Left lung (tissue), 10 donors: ENCODE results near the gene TRAPPC10. TPM values are rescaled to one million over a fixed set of nuclear protein-coding genes. Genes with fewer than 3 reads are reported as not detected.

Source experiments
- ATAC-seq: fragments of 200-7000 bp; cut with Tn5 transposase; one replicate; pipeline ENCODE4 v1.9.1; 2020; ENCODE audit warnings: moderate library complexity
- DNase-seq, 4 donors: peaks; one replicate each; pipeline ENCODE4 v3.0.0-alpha.2; 2013 to 2020
- H3K27ac ChIP-seq, 2 donors: fragments of 200-600 bp; sonication (generic) in 1 of 2; one replicate each; pipeline versions ENCODE4 v1.5.0 to v1.8.0; 2020 to 2021
- H3K27me3 ChIP-seq, 2 donors: fragments of 200-600 bp; sonication (generic) in 1 of 2; one replicate each; pipeline versions ENCODE4 v1.5.0 to v1.8.0; 2020 to 2021
- H3K36me3 ChIP-seq, 2 donors: fragments of 200-600 bp; sonication (generic) in 1 of 2; one replicate each; pipeline versions ENCODE4 v1.5.0 to v1.8.0; 2020 to 2021
- H3K4me1 ChIP-seq, 2 donors: fragments of 200-600 bp; one replicate each; pipeline ENCODE4 v1.8.0; 2021
- H3K4me3 ChIP-seq, 2 donors: fragments of 200-600 bp; sonication (generic) in 1 of 2; one replicate each; pipeline versions ENCODE4 v1.5.0 to v1.8.0; 2020 to 2021; ENCODE audit warnings: mild to moderate bottlenecking in 1 of 2
- H3K9me3 ChIP-seq, 2 donors: fragments of 200-600 bp; sonication (generic) in 1 of 2; one replicate each; pipeline versions ENCODE4 v1.5.0 to v1.8.0; 2020 to 2021
- intact Hi-C, 2 donors: fragments of 100-400 bp; cut with DNase I; formaldehyde crosslinking; loops; one replicate each; pipeline versions ENCODE4 v1.11.2 to v1.14.2; 2022
- polyA plus RNA-seq, 6 donors: library from polyadenylated mRNA; unstranded; fragments of 120-200 nt; gene quantifications; one replicate each; pipeline ENCODE4 v1.2.1, GENCODE V29; 2013; ENCODE audit not compliant: insufficient read length in 6 of 6
- total RNA-seq, 2 donors: library from RNA; stranded (reverse); fragmentation: NEBNext Ultra II Directional; extraction: Animal tissue kit (Norgen Biotek cat#: 25700); gene quantifications; one replicate each; pipeline ENCODE4 v1.2.1, GENCODE V29; 2021
- TF ChIP-seq, protein P1 (sequence below), 2 donors: fragments of 200-600 bp; sonication (generic) in 1 of 2; IDR thresholded peaks; one replicate each; pipeline versions ENCODE4 v1.5.0 to v1.8.0; 2021; ENCODE audit warnings: antibody characterized with exemption in 2 of 2
- donor health status: DM: no; HTN: yes; CAD: no.
- donor health status: DM: no; HTN: no; CAD: no.

Gene TRAPPC10
- total and polyA plus RNA-seq, 8 donors, result 26.6 to 43.5 (median 29.1) TPM

DNA sequence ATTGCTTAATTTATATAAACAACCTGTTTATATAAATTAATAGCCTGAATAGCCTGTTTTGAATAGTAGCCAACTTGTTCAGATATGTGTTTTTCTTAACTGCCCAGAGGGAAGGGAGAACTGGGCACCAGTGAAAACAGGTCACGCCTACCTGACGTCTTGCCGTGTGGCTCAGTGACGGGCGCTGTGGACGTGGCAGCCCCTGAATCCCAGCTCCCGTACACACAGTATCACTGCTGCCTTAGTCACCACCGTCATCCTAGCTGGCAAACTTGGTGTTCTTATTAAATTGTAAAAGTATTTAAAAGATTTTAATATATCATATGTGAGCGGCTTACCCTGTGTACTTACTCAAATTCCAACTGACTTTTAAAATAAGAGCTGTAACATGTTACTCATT lies 35.4 kb upstream of the TRAPPC10 start:
- intact Hi-C loops, result loop anchor here in 1 of 2 donors (5.0 kb wide), 1 partner anchor 164 kb away; no protein-coding TSS in a partner anchor

DNA sequence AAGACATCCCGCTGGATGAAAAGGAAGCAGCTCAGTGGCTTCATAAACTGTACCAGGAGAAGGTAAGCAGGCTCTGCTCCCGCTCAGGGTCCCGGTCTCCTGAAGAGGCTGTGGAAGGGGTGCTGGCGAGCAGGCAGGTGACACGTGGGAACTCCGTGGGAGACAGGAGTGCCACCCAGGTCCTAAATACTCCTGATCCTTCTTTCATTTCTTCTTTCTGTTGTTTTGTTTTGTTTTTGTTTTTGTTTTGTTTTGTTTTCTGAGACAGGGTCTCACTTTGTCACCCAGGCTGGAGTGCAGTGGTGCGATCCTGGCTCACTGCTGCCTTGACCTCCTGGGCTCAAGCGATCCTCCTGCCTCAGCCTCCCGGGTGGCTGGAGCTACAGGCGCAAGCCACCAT lies 34.0 kb upstream of the TRAPPC10 start:
- peaks cover 3 to 5% of the 10 kb centered on the region in 2 donors for H3K4me1 ChIP-seq
- intact Hi-C loops, result loop anchor here in 1 of 2 donors (5.0 kb wide), 1 partner anchor 166 kb away; no protein-coding TSS in a partner anchor
- H3K27ac ChIP-seq, result no peak overlapping the region
- no peak overlapping the region for H3K4me3 ChIP-seq
- no peaks in the 10 kb centered on the region for H3K9me3 ChIP-seq
- DNase-seq, result peak in 1 of 4 donors; percentile 32
- ATAC-seq, result no peak
- TF ChIP-seq, protein P1, sequence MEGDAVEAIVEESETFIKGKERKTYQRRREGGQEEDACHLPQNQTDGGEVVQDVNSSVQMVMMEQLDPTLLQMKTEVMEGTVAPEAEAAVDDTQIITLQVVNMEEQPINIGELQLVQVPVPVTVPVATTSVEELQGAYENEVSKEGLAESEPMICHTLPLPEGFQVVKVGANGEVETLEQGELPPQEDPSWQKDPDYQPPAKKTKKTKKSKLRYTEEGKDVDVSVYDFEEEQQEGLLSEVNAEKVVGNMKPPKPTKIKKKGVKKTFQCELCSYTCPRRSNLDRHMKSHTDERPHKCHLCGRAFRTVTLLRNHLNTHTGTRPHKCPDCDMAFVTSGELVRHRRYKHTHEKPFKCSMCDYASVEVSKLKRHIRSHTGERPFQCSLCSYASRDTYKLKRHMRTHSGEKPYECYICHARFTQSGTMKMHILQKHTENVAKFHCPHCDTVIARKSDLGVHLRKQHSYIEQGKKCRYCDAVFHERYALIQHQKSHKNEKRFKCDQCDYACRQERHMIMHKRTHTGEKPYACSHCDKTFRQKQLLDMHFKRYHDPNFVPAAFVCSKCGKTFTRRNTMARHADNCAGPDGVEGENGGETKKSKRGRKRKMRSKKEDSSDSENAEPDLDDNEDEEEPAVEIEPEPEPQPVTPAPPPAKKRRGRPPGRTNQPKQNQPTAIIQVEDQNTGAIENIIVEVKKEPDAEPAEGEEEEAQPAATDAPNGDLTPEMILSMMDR (IDR thresholded peaks at IDR 0.05), result no peak
- H3K36me3 ChIP-seq, result peaks cover 0 to 68% of the 10 kb centered on the region in 2 donors
- H3K27me3 ChIP-seq, result no peaks in the 10 kb centered on the region

More for the DNA sequence above, 35.4 kb upstream of the TRAPPC10 start:
- no peak for ATAC-seq
- no peaks in the 10 kb centered on the region for H3K27me3 ChIP-seq
- no peak overlapping the region for H3K4me3 ChIP-seq
- H3K27ac ChIP-seq, result no peak overlapping the region
- TF ChIP-seq, protein P1 (IDR thresholded peaks at IDR 0.05), result no peak
- no peak for DNase-seq
- H3K36me3 ChIP-seq, result peaks cover 0 to 68% of the 10 kb centered on the region in 2 donors
- no peaks in the 10 kb centered on the region for H3K9me3 ChIP-seq
- peaks cover 5 to 12% of the 10 kb centered on the region in 2 donors for H3K4me1 ChIP-seq

DNA sequence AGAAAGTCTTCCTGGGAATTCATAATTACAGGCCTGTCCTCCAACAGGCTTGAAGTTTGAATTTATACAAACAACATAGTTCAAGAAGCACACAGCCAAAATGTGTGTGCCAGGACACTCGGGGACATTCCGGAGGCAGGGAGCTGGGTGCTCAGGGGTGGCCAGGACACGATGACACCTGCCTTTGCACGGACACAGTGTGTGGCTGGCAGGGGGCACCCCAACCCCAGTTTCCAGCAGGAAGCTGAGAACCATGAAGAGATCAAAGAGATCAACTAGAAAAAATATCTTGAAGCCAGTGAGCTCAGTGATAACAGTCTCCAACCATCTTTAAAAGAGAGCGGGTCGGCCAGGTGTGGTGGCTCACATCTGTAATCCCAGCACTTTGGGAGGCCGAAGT lies 32.5 kb upstream of the TRAPPC10 start:
- Histone ChIP-seq H3K27ac (no peak overlapping the region), H3K27me3 (no peaks in the 10 kb centered on the region), H3K4me1 (peaks cover 0 to 5% of the 10 kb centered on the region in 2 donors), H3K4me3 (no peak overlapping the region), H3K36me3 (peaks cover 0 to 73% of the 10 kb centered on the region in 2 donors), H3K9me3 (no peaks in the 10 kb centered on the region)
- DNase-seq (peak in 1 of 4 donors; percentile 52), ATAC-seq (no peak)
- TF ChIP-seq, protein P1 (IDR thresholded peaks at IDR 0.05), result no peak
- intact Hi-C loops, result loop anchor here in 1 of 2 donors (5.0 kb wide), 1 partner anchor 167 kb away; no protein-coding TSS in a partner anchor

DNA sequence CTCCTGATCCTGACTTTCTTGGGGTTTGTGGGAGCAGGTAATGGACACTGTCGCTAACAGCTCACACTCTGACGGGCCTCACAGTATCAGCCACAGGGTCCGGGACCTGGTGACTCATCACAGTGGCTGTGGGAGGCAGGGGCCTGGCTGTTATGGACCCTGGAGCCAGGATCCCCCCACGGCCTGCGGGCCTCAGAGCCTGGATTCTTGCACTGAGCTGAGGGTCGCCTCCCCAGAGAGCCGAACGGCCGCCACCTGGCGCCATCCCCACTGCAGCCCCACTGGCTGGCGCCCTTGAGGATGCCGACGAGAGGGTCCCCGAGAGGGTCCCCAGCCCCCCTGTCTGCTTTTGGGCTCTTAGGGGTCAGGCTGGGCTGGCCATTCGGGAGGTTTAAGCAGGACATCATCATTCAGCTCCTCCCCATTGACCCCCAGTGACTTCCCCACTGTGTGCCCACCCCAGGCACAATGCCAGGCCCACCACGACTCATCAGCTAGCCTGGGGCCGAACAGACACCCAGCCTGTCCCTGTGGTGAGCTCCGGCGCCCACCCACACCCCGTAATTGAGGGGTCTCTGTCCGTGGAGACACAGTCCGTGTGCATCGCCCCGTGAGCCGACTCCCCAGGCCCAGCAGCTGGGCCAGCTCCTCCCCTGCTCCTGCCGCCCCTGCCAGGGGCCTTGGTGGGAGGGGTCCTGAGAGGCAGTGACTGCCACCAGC lies 30.8 kb upstream of the TRAPPC10 start:
- Histone ChIP-seq H3K27ac (no peak overlapping the region), H3K27me3 (peaks cover 0 to 8% of the 10 kb centered on the region in 2 donors), H3K4me3 (no peak overlapping the region), H3K4me1 (no peaks in the 10 kb centered on the region), H3K9me3 (no peaks in the 10 kb centered on the region), H3K36me3 (peaks cover 0 to 73% of the 10 kb centered on the region in 2 donors)
- intact Hi-C loops, result no loop called here
- TF ChIP-seq, protein P1 (IDR thresholded peaks at IDR 0.05), result no peak
- ATAC-seq, result no peak
- DNase-seq, result peak in 1 of 4 donors; percentile 66

DNA sequence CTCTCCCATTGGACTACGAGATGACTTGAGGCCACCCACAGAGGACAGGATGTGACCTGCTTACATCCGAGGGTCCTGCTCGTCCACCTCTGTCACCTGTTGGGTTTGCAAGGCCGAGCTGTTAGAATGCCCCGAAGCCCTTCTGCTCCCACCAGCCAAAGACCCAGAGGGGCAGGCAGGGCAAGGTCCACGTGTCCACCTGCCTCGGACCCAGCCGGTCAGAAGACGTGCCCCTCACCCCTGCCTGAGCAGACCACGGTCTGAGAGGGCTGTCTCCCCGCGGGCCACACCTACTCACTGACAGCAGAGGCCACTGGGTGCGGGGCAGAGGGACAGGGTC lies 30.3 kb upstream of the TRAPPC10 start:
- H3K4me1 ChIP-seq, result no peaks in the 10 kb centered on the region
- intact Hi-C loops, result no loop called here
- peaks cover 0 to 8% of the 10 kb centered on the region in 2 donors for H3K27me3 ChIP-seq
- no peak overlapping the region for H3K27ac ChIP-seq
- ATAC-seq (no peak), DNase-seq (peak in 1 of 4 donors; percentile 39)
- H3K36me3 ChIP-seq, result peaks cover 0 to 73% of the 10 kb centered on the region in 2 donors
- H3K4me3 ChIP-seq, result no peak overlapping the region
- TF ChIP-seq, protein P1 (IDR thresholded peaks at IDR 0.05), result no peak
- H3K9me3 ChIP-seq, result no peaks in the 10 kb centered on the region
